H9 (cell line): Measurements from ENCODE around the gene THY1. TPM values are rescaled to one million over a fixed set of nuclear protein-coding genes. Genes with fewer than 3 reads are reported as not detected.

Source experiments
- DNase-seq: peaks from one replicate; pipeline ENCODE4 v3.0.0-alpha.2; 2017
- H2AFZ ChIP-seq: one replicate; pipeline ENCODE4 v1.6.1; 2013; ENCODE audit warnings: mild to moderate bottlenecking, low read length, control low read depth, moderate library complexity
- H2AK5ac ChIP-seq: 2 replicates; pipeline ENCODE4 v1.6.1; 2013; ENCODE audit warnings: low read length, control low read depth, mixed read lengths; ENCODE audit not compliant: insufficient read length
- H2BK120ac ChIP-seq: one replicate; pipeline ENCODE4 v1.6.1; 2013; ENCODE audit warnings: low read depth, mild to moderate bottlenecking, low read length, control low read depth, inconsistent platforms; ENCODE audit not compliant: poor library complexity, severe bottlenecking
- H2BK12ac ChIP-seq: 2 replicates; pipeline ENCODE4 v1.6.1; 2013; ENCODE audit warnings: low read length, control low read depth, mixed read lengths, low read depth; ENCODE audit not compliant: insufficient read length
- H2BK15ac ChIP-seq: 2 replicates; pipeline ENCODE4 v1.6.1; 2013; ENCODE audit warnings: low read depth, low read length, control low read depth
- H2BK20ac ChIP-seq: one replicate; pipeline ENCODE4 v1.6.1; 2013; ENCODE audit warnings: low read depth, mild to moderate bottlenecking, low read length, control low read depth, inconsistent platforms; ENCODE audit not compliant: poor library complexity, severe bottlenecking
- H2BK5ac ChIP-seq: 2 replicates; pipeline ENCODE4 v1.6.1; 2013; ENCODE audit warnings: low read length, control low read depth, mixed read lengths; ENCODE audit not compliant: insufficient read length
- H3K14ac ChIP-seq: 2 replicates; pipeline ENCODE4 v1.6.1; 2013; ENCODE audit warnings: low read length, control low read depth; ENCODE audit not compliant: insufficient read depth
- H3K18ac ChIP-seq: 2 replicates; pipeline ENCODE4 v1.6.1; 2013; ENCODE audit warnings: low read depth, mild to moderate bottlenecking, mixed read lengths, low read length, control low read depth; ENCODE audit not compliant: insufficient read length
- H3K23ac ChIP-seq: 2 replicates; pipeline ENCODE4 v1.6.1; 2013; ENCODE audit warnings: low read length, control low read depth, mixed read lengths, low read depth; ENCODE audit not compliant: insufficient read length
- H3K23me2 ChIP-seq: 2 replicates; pipeline ENCODE4 v1.6.1; 2013; ENCODE audit warnings: low read depth, mild to moderate bottlenecking, mixed read lengths, low read length, control low read depth; ENCODE audit not compliant: insufficient read length, poor library complexity, severe bottlenecking
- H3K27ac ChIP-seq: 2 replicates; pipeline ENCODE4 v1.5.1; 2013; ENCODE audit warnings: low read length, control low read depth, mixed read lengths, low read depth; ENCODE audit not compliant: insufficient read length
- H3K27me3 ChIP-seq: 2 replicates; pipeline ENCODE4 v1.6.1; 2013; ENCODE audit warnings: low read length, control low read depth, inconsistent platforms; ENCODE audit not compliant: insufficient read depth
- H3K4ac ChIP-seq: 2 replicates; pipeline ENCODE4 v1.6.1; 2013; ENCODE audit warnings: low read depth, mild to moderate bottlenecking, control low read depth, inconsistent platforms, low read length, moderate library complexity
- H3K4me1 ChIP-seq: 2 replicates; pipeline ENCODE4 v1.6.1; 2013; ENCODE audit warnings: low read length, control low read depth, inconsistent platforms; ENCODE audit not compliant: insufficient read depth
- H3K4me2 ChIP-seq: 2 replicates; pipeline ENCODE4 v1.6.1; 2013; ENCODE audit warnings: low read length, control low read depth, mixed read lengths; ENCODE audit not compliant: insufficient read length, insufficient read depth
- H3K56ac ChIP-seq: 2 replicates; pipeline ENCODE4 v1.6.1; 2013; ENCODE audit warnings: low read depth, mild to moderate bottlenecking, mixed read lengths, low read length, control low read depth; ENCODE audit not compliant: insufficient read length
- H3K79me1 ChIP-seq: 2 replicates; pipeline ENCODE4 v1.6.1; 2013; ENCODE audit warnings: low read depth, mild to moderate bottlenecking, moderate library complexity, low read length, control low read depth, inconsistent platforms; ENCODE audit not compliant: insufficient read depth, poor library complexity, severe bottlenecking
- H3K79me2 ChIP-seq: 2 replicates; pipeline ENCODE4 v1.6.1; 2013; ENCODE audit warnings: low read length, control low read depth, inconsistent platforms; ENCODE audit not compliant: insufficient read depth
- H3K9ac ChIP-seq: 2 replicates; pipeline ENCODE4 v1.6.1; 2013; ENCODE audit warnings: low read length, control low read depth, mixed read lengths; ENCODE audit not compliant: insufficient read length; ENCODE audit errors: extremely low read depth
- H3K9me3 ChIP-seq: one replicate; pipeline ENCODE4 v1.6.1; 2013; ENCODE audit warnings: low read depth, low read length, inconsistent platforms; ENCODE audit not compliant: control insufficient read depth
- H3T11ph ChIP-seq: one replicate; pipeline ENCODE4 v1.6.1; 2013; ENCODE audit warnings: mild to moderate bottlenecking, low read length, control low read depth, inconsistent platforms
- H4K20me1 ChIP-seq: one replicate; pipeline ENCODE4 v1.6.1; 2013; ENCODE audit not compliant: control insufficient read depth, insufficient read length, insufficient read depth
- H4K5ac ChIP-seq: 2 replicates; pipeline ENCODE4 v1.6.1; 2013; ENCODE audit warnings: low read depth, mild to moderate bottlenecking, mixed read lengths, low read length, control low read depth; ENCODE audit not compliant: insufficient read length
- H4K8ac ChIP-seq: replicated peaks from 2 replicates; pipeline ENCODE4 v1.6.1; 2013; ENCODE audit warnings: low read length, control low read depth, mixed read lengths, low read depth; ENCODE audit not compliant: insufficient read length
- H4K91ac ChIP-seq: 2 replicates; pipeline ENCODE4 v1.6.1; 2013; ENCODE audit warnings: low read depth, mild to moderate bottlenecking, moderate library complexity, mixed read lengths, low read length, control low read depth; ENCODE audit not compliant: insufficient read length
- H3K27ac Mint-ChIP-seq, 3 experiments: 2 replicates in 2 of 3; 3 replicates in 1 of 3; pipeline ENCODE4 v1.8.0; 2020 to 2021; ENCODE audit warnings: mixed read lengths in 3 of 3, mild to moderate bottlenecking in 1 of 3, moderate library complexity in 1 of 3
- H3K27me3 Mint-ChIP-seq: 2 replicates; pipeline ENCODE4 v1.8.0; 2021; ENCODE audit warnings: low read depth, mild to moderate bottlenecking, moderate library complexity, mixed read lengths
- H3K36me3 Mint-ChIP-seq, 3 experiments: 2 replicates in 2 of 3; 3 replicates in 1 of 3; pipeline ENCODE4 v1.8.0; 2020 to 2021; ENCODE audit warnings: low read depth in 3 of 3, mixed read lengths in 3 of 3; ENCODE audit not compliant: insufficient read depth in 1 of 3
- H3K4me1 Mint-ChIP-seq, 2 experiments: 2 replicates each; pipeline ENCODE4 v1.8.0; 2020; ENCODE audit warnings: mixed read lengths in 2 of 2
- H3K4me3 Mint-ChIP-seq, 2 experiments: 2 replicates in 1 of 2; 3 replicates in 1 of 2; pipeline ENCODE4 v1.8.0; 2020 to 2021; ENCODE audit warnings: mild to moderate bottlenecking in 2 of 2, mixed read lengths in 2 of 2, moderate library complexity in 1 of 2
- H3K9me3 Mint-ChIP-seq, 2 experiments: 2 replicates in 1 of 2; 3 replicates in 1 of 2; pipeline ENCODE4 v1.8.0; 2020; ENCODE audit warnings: mild to moderate bottlenecking in 2 of 2, mixed read lengths in 2 of 2, moderate library complexity in 1 of 2
- CTCF ChIP-seq: fragments of 200-600 bp; sonication (generic); conservative IDR thresholded peaks from 3 replicates; pipeline ENCODE4 v1.8.0; 2021; ENCODE audit warnings: antibody characterized with exemption, mild to moderate bottlenecking
- WGBS: extraction: QIAGEN DNeasy Blood & Tissue Kit; methylation state at CpG from one replicate; pipeline ENCODE4 v1.1.7; 2013; ENCODE audit warnings: missing lambda C conversion rate, low lambda C conversion rate, mixed read lengths; ENCODE audit not compliant: insufficient read length; ENCODE audit errors: extremely low coverage; 5-methylcytosine and 5-hydroxymethylcytosine counted together
- total RNA-seq: library from RNA; stranded (reverse); gene quantifications from 2 replicates; pipeline ENCODE4 v1.2.1, GENCODE V29; 2021

Gene THY1
- total RNA-seq, 1 experiment from 2014 or later, result 176 TPM

GRCh38 chr11:119419834-119420492, 3.0 kb downstream of the THY1 start:
- Histone ChIP-seq H4K91ac (no peak overlapping the region), H3K4me2 (no peak overlapping the region), H2BK20ac (no peak overlapping the region), H2BK120ac (no peak overlapping the region), H3K27ac (peak overlapping the region; percentile 21), H3K14ac (peak overlapping the region; percentile 21; the same call in 1 of the 2 replicates), H3K4ac (no peak overlapping the region), H3K18ac (no peak overlapping the region), H3K23ac (no peak overlapping the region), H2BK12ac (no peak overlapping the region), H2AK5ac (no peak overlapping the region), H4K5ac (no peak overlapping the region), H3K56ac (no peak overlapping the region), H3K27me3 (no peaks in the 10 kb centered on the region), H2AFZ (no peak overlapping the region), H3K4me1 (peaks cover 12% of the 10 kb centered on the region; the same call in 1 of the 2 replicates), H3K9ac (no peak overlapping the region), H4K20me1 (peaks cover 2% of the 10 kb centered on the region), H3K79me2 (peaks cover 8% of the 10 kb centered on the region; the same call in 1 of the 2 replicates), H3K79me1 (no peaks in the 10 kb centered on the region), H2BK5ac (no peak overlapping the region), H3T11ph (no peak overlapping the region), H3K23me2 (peaks cover 3% of the 10 kb centered on the region), H2BK15ac (no peak overlapping the region), H4K8ac (no peak overlapping the region), H3K9me3 (no peaks in the 10 kb centered on the region)
- peaks cover 28 to 44% (median 39%) of the 10 kb centered on the region in 3 experiments for H3K36me3 Mint-ChIP-seq
- peaks cover 47 to 51% of the 10 kb centered on the region in 2 experiments for H3K4me1 Mint-ChIP-seq
- no peak for TF ChIP-seq CTCF
- peak overlapping the region; percentile 95 to 97 for H3K4me3 Mint-ChIP-seq
- peak overlapping the region in 2 of 3 experiments; percentile 38 to 68; a peak in 4 of 7 replicates for H3K27ac Mint-ChIP-seq
- no peaks in the 10 kb centered on the region; a peak in 2 of 5 replicates for H3K9me3 Mint-ChIP-seq
- no CpG with 5 or more reads among the region's 18 CpGs for WGBS
- peaks cover 6% of the 10 kb centered on the region for H3K27me3 Mint-ChIP-seq
- DNase-seq, result no peak
